GM20431 (cell line): ENCODE data around the gene EFNA1.

Source experiments
- in situ Hi-C: fragments of 300-500 bp; cut with MseI, MboI; formaldehyde crosslinking; loops from one replicate; pipeline ENCODE4 v1.15.0; 2020; ENCODE audit warnings: low sequenced_read_pairs; ENCODE audit not compliant: unreplicated experiment

EFNA1 gene

GRCh38 chr1:155127105-155127966 is at the start of gene EFNA1:
TSS of gene EFNA1 (plus strand) at chr1:155127876. CDS start at chr1:155127978, 102 bp downstream.
- in situ Hi-C loops: no loop called here

GRCh38 chr1:155078469-155079209 is 49.0 kb upstream of the EFNA1 start, which contains the start of gene EFNA3:
TSS of gene EFNA3 (plus strand) at chr1:155078837. CDS start at chr1:155078942, 105 bp downstream.
- in situ Hi-C loops: no loop called here

- in situ Hi-C loops: no loop called here
These were observed 48.5 kb upstream of the EFNA1 start for GRCh38 chr1:155079210-155079486.

GRCh38 chr1:155079487-155080311 is 48.0 kb upstream of the EFNA1 start:
- in situ Hi-C loops: no loop called here

- in situ Hi-C loops: no loop called here
These were observed 47.1 kb upstream of the EFNA1 start for GRCh38 chr1:155080312-155081228.

GRCh38 chr1:155081472-155082300 is 46.0 kb upstream of the EFNA1 start:
- in situ Hi-C loops: no loop called here

GRCh38 chr1:155082301-155083051 is 45.2 kb upstream of the EFNA1 start:
- in situ Hi-C loops: no loop called here

GRCh38 chr1:155083052-155083541 is 44.6 kb upstream of the EFNA1 start:
- in situ Hi-C loops: no loop called here

GRCh38 chr1:155083865-155084721 is 43.6 kb upstream of the EFNA1 start:
- in situ Hi-C loops: no loop called here

- in situ Hi-C loops: no loop called here
These were observed 42.8 kb upstream of the EFNA1 start for GRCh38 chr1:155084722-155085503.

GRCh38 chr1:155085504-155086127 is 42.1 kb upstream of the EFNA1 start:
- in situ Hi-C loops: no loop called here

- in situ Hi-C loops: no loop called here
These were observed 41.4 kb upstream of the EFNA1 start for GRCh38 chr1:155086128-155086741.

- in situ Hi-C loops: no loop called here
These were observed 40.7 kb upstream of the EFNA1 start for GRCh38 chr1:155086856-155087535.

- in situ Hi-C loops: no loop called here
These were observed 36.3 kb upstream of the EFNA1 start for GRCh38 chr1:155091071-155092051.
